NT2/D1 (cell line): ENCODE measurements around the gene AK2.

Source experiments
- SUZ12 ChIP-seq: IDR thresholded peaks from 2 replicates; pipeline ENCODE4 v1.6.1; 2011; ENCODE audit not compliant: insufficient read length, insufficient read depth; ENCODE audit errors: extremely low read depth
- ZNF274 ChIP-seq: IDR thresholded peaks from 2 replicates; pipeline ENCODE4 v1.6.1; 2011; ENCODE audit warnings: mild to moderate bottlenecking, low read depth, low read length

GRCh38 chr1:32962248-32962896 lies 74.3 kb downstream of the AK2 start:
- TF ChIP-seq ZNF274, result no peak
- TF ChIP-seq SUZ12, result no peak
